GM23338 (cell line): ENCODE data around the gene LRP1B. TPM values are rescaled to one million over a fixed set of nuclear protein-coding genes. Genes with fewer than 3 reads are reported as not detected.

ENCODE experiments used
- ATAC-seq: fragments of 200-7000 bp; cut with Tn5 transposase; 3 replicates; pipeline ENCODE4 v1.9.1; 2020
- DNase-seq: peaks from one replicate; pipeline ENCODE4 v3.0.0-alpha.2; 2015; ENCODE audit warnings: low spot score
- H2AFZ ChIP-seq: fragments of 200-600 bp; sonication (generic); 2 replicates; pipeline ENCODE4 v1.8.0; 2016; ENCODE audit warnings: antibody characterized with exemption, mild to moderate bottlenecking, moderate library complexity
- H3F3A ChIP-seq: fragments of 200-600 bp; sonication (generic); replicated peaks from 2 replicates; pipeline ENCODE4 v1.8.0; 2017; ENCODE audit warnings: antibody characterized with exemption, mixed run types, low read depth
- H3K27ac ChIP-seq: fragments of 200-600 bp; sonication (generic); 2 replicates; pipeline ENCODE4 v1.6.1; 2016; ENCODE audit warnings: low read depth
- H3K27me3 ChIP-seq: fragments of 200-600 bp; sonication (generic); 2 replicates; pipeline ENCODE4 v1.8.0; 2016; ENCODE audit warnings: mild to moderate bottlenecking, mixed run types, moderate library complexity; ENCODE audit not compliant: insufficient read depth
- H3K36me3 ChIP-seq: fragments of 200-600 bp; sonication (generic); 2 replicates; pipeline ENCODE4 v1.8.0; 2016; ENCODE audit warnings: mild to moderate bottlenecking; ENCODE audit not compliant: insufficient read depth
- H3K4me1 ChIP-seq: fragments of 200-600 bp; sonication (generic); 2 replicates; pipeline ENCODE4 v1.8.0; 2016; ENCODE audit warnings: mild to moderate bottlenecking, moderate library complexity; ENCODE audit not compliant: insufficient read depth
- H3K4me2 ChIP-seq: fragments of 200-600 bp; sonication (generic); 2 replicates; pipeline ENCODE4 v1.7.1; 2017; ENCODE audit warnings: mixed run types
- H3K4me3 ChIP-seq: fragments of 200-600 bp; sonication (generic); 2 replicates; pipeline ENCODE4 v1.6.1; 2016; ENCODE audit warnings: mixed run types
- H3K79me2 ChIP-seq: fragments of 200-600 bp; sonication (generic); replicated peaks from 2 replicates; pipeline ENCODE4 v1.8.0; 2017; ENCODE audit warnings: mild to moderate bottlenecking; ENCODE audit not compliant: insufficient read depth
- H3K9me2 ChIP-seq: fragments of 200-600 bp; sonication (generic); 2 replicates; pipeline ENCODE4 v1.8.0; 2017; ENCODE audit not compliant: insufficient read depth
- H4K20me1 ChIP-seq: fragments of 200-600 bp; sonication (generic); replicated peaks from 2 replicates; pipeline ENCODE4 v1.8.0; 2017; ENCODE audit warnings: mild to moderate bottlenecking; ENCODE audit not compliant: insufficient read depth
- H3K27ac Mint-ChIP-seq: 2 replicates; pipeline ENCODE4 v1.8.0; 2020; ENCODE audit warnings: inconsistent platforms, mild to moderate bottlenecking, moderate library complexity, mixed read lengths
- H3K27me3 Mint-ChIP-seq: 3 replicates; pipeline ENCODE4 v1.8.0; 2022; ENCODE audit warnings: low read depth, mild to moderate bottlenecking, moderate library complexity, mixed read lengths, inconsistent platforms; ENCODE audit not compliant: insufficient read depth, poor library complexity
- H3K36me3 Mint-ChIP-seq: 3 replicates; pipeline ENCODE4 v1.8.0; 2021; ENCODE audit warnings: low read depth, mild to moderate bottlenecking, inconsistent platforms, moderate library complexity, mixed read lengths
- H3K4me1 Mint-ChIP-seq: 3 replicates; pipeline ENCODE4 v1.8.0; 2020; ENCODE audit warnings: mild to moderate bottlenecking, inconsistent platforms, mixed read lengths
- H3K4me3 Mint-ChIP-seq: 3 replicates; pipeline ENCODE4 v1.8.0; 2021; ENCODE audit warnings: moderate library complexity, mild to moderate bottlenecking, inconsistent platforms, mixed read lengths
- H3K9me3 Mint-ChIP-seq: 3 replicates; pipeline ENCODE4 v1.8.0; 2020; ENCODE audit warnings: moderate library complexity, mild to moderate bottlenecking, inconsistent platforms, mixed read lengths
- CREB1 ChIP-seq: fragments of 250-450 bp; sonication (Bioruptor Pico); IDR thresholded peaks from 2 replicates; pipeline ENCODE4 v1.5.0; 2020; ENCODE audit warnings: low read depth, mild to moderate bottlenecking, moderate library complexity
- EZH2 ChIP-seq: fragments of 200-600 bp; sonication (generic); IDR thresholded peaks from one replicate; pipeline ENCODE4 v1.8.0; 2017; ENCODE audit warnings: antibody characterized with exemption, mild to moderate bottlenecking, low read depth; ENCODE audit not compliant: unreplicated experiment
- JUNB ChIP-seq: IDR thresholded peaks from one replicate; pipeline ENCODE4 v1.6.1; 2016; ENCODE audit warnings: antibody characterized with exemption; ENCODE audit not compliant: unreplicated experiment
- POLR2AphosphoS5 ChIP-seq: IDR thresholded peaks from 2 replicates; pipeline ENCODE4 v1.6.1; 2016; ENCODE audit warnings: antibody characterized with exemption, low read depth
- ZNF114 ChIP-seq: fragments of 250-450 bp; sonication (Bioruptor Pico); IDR thresholded peaks from 2 replicates; pipeline ENCODE4 v1.5.0; 2020; ENCODE audit warnings: mild to moderate bottlenecking, moderate library complexity
- ZNF331 ChIP-seq: fragments of 250-450 bp; sonication (Bioruptor Pico); IDR thresholded peaks from 2 replicates; pipeline ENCODE4 v1.5.0; 2020; ENCODE audit warnings: low read depth, mild to moderate bottlenecking, moderate library complexity
- polyA plus RNA-seq: library from polyadenylated mRNA; unstranded; fragments of >200 nt; fragmentation: Nextera tagmentation; extraction: Ambion mirVana; gene quantifications from 2 replicates; pipeline ENCODE4 v1.2.1, GENCODE V29; 2016
- total RNA-seq: library from RNA; depleted of rRNA; stranded (reverse); fragments of >200 nt; shearing (Covaris generic); gene quantifications from 2 replicates; pipeline ENCODE4 v1.2.3, GENCODE V29; 2014
- TF ChIP-seq, protein P1 (sequence below): fragments of 250-450 bp; sonication (Bioruptor Pico); IDR thresholded peaks from 2 replicates; pipeline ENCODE4 v1.5.0; 2020; ENCODE audit warnings: mild to moderate bottlenecking, moderate library complexity
- TF ChIP-seq, protein P2 (sequence below): IDR thresholded peaks from one replicate; pipeline ENCODE4 v1.6.1; 2018; ENCODE audit warnings: antibody characterized with exemption; ENCODE audit not compliant: unreplicated experiment
- TF ChIP-seq, protein P3 (sequence below): IDR thresholded peaks from 2 replicates; pipeline ENCODE4 v1.6.1; 2016; ENCODE audit warnings: antibody characterized with exemption
- TF ChIP-seq, protein P4 (sequence below), 2 experiments: fragments of 200-600 bp in 1 of 2; sonication (generic) in 1 of 2; conservative IDR thresholded peaks; 2 replicates each; pipeline versions ENCODE4 v1.5.1 to v1.6.1; 2016 to 2017; ENCODE audit warnings: antibody characterized with exemption in 2 of 2, low read depth in 2 of 2, mild to moderate bottlenecking in 2 of 2, moderate library complexity in 1 of 2

The LRP1B gene
- total and polyA plus RNA-seq, 2 experiments from 2014 or later = 0.15 to 0.97 TPM

DNA sequence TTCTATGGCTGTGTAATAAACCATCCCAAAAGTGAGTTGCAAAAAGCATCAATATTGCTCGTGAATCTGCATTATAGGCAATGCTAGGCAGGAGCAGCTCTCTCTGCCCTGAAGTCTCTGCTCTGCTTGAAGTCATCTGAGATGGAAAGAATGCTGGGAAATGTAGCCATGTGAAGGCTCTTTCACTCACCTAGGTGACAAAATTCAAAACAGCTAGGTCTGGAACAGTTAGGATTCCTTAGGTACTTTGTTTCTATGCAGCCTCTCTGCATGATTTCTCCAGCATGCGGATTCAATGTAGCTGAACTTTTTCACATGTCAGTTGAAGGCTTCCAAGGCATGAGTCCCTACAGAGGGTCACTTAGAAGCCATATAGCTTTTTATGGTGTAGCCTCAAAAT, 1383.7 kb downstream of the LRP1B start (continued):
- TF ChIP-seq, protein P1, sequence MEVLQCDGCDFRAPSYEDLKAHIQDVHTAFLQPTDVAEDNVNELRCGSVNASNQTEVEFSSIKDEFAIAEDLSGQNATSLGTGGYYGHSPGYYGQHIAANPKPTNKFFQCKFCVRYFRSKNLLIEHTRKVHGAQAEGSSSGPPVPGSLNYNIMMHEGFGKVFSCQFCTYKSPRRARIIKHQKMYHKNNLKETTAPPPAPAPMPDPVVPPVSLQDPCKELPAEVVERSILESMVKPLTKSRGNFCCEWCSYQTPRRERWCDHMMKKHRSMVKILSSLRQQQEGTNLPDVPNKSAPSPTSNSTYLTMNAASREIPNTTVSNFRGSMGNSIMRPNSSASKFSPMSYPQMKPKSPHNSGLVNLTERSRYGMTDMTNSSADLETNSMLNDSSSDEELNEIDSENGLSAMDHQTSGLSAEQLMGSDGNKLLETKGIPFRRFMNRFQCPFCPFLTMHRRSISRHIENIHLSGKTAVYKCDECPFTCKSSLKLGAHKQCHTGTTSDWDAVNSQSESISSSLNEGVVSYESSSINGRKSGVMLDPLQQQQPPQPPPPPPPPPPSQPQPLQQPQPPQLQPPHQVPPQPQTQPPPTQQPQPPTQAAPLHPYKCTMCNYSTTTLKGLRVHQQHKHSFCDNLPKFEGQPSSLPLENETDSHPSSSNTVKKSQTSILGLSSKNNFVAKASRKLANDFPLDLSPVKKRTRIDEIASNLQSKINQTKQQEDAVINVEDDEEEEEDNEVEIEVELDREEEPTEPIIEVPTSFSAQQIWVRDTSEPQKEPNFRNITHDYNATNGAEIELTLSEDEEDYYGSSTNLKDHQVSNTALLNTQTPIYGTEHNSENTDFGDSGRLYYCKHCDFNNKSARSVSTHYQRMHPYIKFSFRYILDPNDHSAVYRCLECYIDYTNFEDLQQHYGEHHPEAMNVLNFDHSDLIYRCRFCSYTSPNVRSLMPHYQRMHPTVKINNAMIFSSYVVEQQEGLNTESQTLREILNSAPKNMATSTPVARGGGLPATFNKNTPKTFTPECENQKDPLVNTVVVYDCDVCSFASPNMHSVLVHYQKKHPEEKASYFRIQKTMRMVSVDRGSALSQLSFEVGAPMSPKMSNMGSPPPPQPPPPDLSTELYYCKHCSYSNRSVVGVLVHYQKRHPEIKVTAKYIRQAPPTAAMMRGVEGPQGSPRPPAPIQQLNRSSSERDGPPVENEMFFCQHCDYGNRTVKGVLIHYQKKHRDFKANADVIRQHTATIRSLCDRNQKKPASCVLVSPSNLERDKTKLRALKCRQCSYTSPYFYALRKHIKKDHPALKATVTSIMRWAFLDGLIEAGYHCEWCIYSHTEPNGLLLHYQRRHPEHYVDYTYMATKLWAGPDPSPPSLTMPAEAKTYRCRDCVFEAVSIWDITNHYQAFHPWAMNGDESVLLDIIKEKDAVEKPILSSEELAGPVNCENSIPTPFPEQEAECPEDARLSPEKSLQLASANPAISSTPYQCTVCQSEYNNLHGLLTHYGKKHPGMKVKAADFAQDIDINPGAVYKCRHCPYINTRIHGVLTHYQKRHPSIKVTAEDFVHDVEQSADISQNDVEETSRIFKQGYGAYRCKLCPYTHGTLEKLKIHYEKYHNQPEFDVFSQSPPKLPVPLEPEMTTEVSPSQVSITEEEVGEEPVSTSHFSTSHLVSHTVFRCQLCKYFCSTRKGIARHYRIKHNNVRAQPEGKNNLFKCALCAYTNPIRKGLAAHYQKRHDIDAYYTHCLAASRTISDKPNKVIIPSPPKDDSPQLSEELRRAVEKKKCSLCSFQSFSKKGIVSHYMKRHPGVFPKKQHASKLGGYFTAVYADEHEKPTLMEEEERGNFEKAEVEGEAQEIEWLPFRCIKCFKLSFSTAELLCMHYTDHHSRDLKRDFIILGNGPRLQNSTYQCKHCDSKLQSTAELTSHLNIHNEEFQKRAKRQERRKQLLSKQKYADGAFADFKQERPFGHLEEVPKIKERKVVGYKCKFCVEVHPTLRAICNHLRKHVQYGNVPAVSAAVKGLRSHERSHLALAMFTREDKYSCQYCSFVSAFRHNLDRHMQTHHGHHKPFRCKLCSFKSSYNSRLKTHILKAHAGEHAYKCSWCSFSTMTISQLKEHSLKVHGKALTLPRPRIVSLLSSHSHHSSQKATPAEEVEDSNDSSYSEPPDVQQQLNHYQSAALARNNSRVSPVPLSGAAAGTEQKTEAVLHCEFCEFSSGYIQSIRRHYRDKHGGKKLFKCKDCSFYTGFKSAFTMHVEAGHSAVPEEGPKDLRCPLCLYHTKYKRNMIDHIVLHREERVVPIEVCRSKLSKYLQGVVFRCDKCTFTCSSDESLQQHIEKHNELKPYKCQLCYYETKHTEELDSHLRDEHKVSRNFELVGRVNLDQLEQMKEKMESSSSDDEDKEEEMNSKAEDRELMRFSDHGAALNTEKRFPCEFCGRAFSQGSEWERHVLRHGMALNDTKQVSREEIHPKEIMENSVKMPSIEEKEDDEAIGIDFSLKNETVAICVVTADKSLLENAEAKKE (CRISPR knock-in tag) = no peak
- no peak for TF ChIP-seq CREB1 (CRISPR knock-in tag)
- no peak for TF ChIP-seq ZNF114
- TF ChIP-seq EZH2 = no peak

DNA sequence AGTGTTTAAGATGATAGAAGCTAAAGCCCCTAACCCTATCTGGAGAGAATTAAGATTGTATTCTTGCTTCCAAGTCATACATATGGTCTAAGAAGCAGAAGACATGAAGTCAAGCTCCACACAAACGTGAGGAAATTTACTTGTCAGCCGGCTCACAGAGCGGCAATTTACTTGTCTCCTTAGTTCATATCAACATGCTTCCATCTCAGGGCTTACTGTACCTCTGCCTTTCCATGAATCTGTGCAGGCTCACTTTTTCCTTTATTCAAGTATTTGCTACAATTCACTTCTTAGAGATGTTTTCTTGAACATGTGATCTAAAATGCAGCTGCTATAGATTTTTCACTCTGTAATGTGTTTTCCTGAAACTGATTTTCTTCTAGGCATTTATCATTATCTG, 1386.4 kb downstream of the LRP1B start:
- H3K79me2 ChIP-seq = no peaks in the 10 kb centered on the region
- DNase-seq = no peak
- no peaks in the 10 kb centered on the region; the same call in 1 of the 2 replicates for H3K9me2 ChIP-seq
- H3K4me3 ChIP-seq = no peak overlapping the region
- H3K27ac Mint-ChIP-seq = no peak overlapping the region
- no peak overlapping the region for H3K4me2 ChIP-seq
- no peaks in the 10 kb centered on the region for H3K36me3 Mint-ChIP-seq
- H2AFZ ChIP-seq = no peak overlapping the region
- H3K9me3 Mint-ChIP-seq = no peaks in the 10 kb centered on the region
- no peak overlapping the region for H3K4me3 Mint-ChIP-seq
- no peaks in the 10 kb centered on the region for H3K27me3 Mint-ChIP-seq
- H3K27ac ChIP-seq = no peak overlapping the region
- H3K27me3 ChIP-seq = no peaks in the 10 kb centered on the region
- no peak for ATAC-seq
- H3K4me1 ChIP-seq = no peaks in the 10 kb centered on the region
- no peaks in the 10 kb centered on the region for H3K36me3 ChIP-seq
- peaks cover 3% of the 10 kb centered on the region; the same call in 2 of the 3 replicates for H3K4me1 Mint-ChIP-seq
- H3F3A ChIP-seq = no peaks in the 10 kb centered on the region
- H4K20me1 ChIP-seq = no peaks in the 10 kb centered on the region
- TF ChIP-seq, protein P2, sequence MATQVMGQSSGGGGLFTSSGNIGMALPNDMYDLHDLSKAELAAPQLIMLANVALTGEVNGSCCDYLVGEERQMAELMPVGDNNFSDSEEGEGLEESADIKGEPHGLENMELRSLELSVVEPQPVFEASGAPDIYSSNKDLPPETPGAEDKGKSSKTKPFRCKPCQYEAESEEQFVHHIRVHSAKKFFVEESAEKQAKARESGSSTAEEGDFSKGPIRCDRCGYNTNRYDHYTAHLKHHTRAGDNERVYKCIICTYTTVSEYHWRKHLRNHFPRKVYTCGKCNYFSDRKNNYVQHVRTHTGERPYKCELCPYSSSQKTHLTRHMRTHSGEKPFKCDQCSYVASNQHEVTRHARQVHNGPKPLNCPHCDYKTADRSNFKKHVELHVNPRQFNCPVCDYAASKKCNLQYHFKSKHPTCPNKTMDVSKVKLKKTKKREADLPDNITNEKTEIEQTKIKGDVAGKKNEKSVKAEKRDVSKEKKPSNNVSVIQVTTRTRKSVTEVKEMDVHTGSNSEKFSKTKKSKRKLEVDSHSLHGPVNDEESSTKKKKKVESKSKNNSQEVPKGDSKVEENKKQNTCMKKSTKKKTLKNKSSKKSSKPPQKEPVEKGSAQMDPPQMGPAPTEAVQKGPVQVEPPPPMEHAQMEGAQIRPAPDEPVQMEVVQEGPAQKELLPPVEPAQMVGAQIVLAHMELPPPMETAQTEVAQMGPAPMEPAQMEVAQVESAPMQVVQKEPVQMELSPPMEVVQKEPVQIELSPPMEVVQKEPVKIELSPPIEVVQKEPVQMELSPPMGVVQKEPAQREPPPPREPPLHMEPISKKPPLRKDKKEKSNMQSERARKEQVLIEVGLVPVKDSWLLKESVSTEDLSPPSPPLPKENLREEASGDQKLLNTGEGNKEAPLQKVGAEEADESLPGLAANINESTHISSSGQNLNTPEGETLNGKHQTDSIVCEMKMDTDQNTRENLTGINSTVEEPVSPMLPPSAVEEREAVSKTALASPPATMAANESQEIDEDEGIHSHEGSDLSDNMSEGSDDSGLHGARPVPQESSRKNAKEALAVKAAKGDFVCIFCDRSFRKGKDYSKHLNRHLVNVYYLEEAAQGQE = no peak
- no peak for TF ChIP-seq POLR2AphosphoS5
- no peak for TF ChIP-seq CREB1 (CRISPR knock-in tag)
- TF ChIP-seq JUNB = no peak
- TF ChIP-seq, protein P3, sequence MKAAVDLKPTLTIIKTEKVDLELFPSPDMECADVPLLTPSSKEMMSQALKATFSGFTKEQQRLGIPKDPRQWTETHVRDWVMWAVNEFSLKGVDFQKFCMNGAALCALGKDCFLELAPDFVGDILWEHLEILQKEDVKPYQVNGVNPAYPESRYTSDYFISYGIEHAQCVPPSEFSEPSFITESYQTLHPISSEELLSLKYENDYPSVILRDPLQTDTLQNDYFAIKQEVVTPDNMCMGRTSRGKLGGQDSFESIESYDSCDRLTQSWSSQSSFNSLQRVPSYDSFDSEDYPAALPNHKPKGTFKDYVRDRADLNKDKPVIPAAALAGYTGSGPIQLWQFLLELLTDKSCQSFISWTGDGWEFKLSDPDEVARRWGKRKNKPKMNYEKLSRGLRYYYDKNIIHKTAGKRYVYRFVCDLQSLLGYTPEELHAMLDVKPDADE = no peak
- no peak for TF ChIP-seq ZNF331 (CRISPR knock-in tag)
- TF ChIP-seq, protein P4, sequence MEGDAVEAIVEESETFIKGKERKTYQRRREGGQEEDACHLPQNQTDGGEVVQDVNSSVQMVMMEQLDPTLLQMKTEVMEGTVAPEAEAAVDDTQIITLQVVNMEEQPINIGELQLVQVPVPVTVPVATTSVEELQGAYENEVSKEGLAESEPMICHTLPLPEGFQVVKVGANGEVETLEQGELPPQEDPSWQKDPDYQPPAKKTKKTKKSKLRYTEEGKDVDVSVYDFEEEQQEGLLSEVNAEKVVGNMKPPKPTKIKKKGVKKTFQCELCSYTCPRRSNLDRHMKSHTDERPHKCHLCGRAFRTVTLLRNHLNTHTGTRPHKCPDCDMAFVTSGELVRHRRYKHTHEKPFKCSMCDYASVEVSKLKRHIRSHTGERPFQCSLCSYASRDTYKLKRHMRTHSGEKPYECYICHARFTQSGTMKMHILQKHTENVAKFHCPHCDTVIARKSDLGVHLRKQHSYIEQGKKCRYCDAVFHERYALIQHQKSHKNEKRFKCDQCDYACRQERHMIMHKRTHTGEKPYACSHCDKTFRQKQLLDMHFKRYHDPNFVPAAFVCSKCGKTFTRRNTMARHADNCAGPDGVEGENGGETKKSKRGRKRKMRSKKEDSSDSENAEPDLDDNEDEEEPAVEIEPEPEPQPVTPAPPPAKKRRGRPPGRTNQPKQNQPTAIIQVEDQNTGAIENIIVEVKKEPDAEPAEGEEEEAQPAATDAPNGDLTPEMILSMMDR (conservative IDR thresholded peaks at IDR 0.05; ENCODE audit: low read depth in 2 of 2) = no peak
